ENCODE data around the gene PCSK9.

DNA sequence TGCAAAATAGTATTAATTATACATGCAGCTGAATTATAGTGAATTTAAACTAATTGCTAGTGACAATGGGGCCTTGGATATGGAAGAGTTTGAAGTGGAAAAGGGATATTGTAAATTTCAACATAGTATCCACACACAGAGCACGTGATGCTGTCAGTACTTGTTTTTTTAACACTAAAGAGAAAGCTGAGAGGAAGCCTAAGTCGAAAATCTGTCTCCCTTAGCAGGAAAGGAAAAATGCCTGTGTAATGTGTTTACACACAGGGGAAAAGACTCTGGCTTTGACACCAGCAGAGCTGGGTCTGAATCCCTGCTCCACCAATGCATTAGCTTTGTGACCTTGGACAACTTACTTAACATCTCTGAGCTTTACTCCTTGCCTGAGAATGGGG is 42.6 kb downstream of the PCSK9 start:
- TF ChIP-seq FOXK2 (IDR thresholded peaks at IDR 0.05) (no peak), BHLHE40 (IDR thresholded peaks at IDR 0.05; ENCODE audit: borderline replicate concordance) (no peak), ELF4 (IDR thresholded peaks at IDR 0.05) (no peak)
